HCT116 (cell line): ENCODE results near the gene NMRAL1. TPM values are rescaled to one million over a fixed set of nuclear protein-coding genes. Genes with fewer than 3 reads are reported as not detected.

Experiments used
- ATAC-seq: fragments of 200-7000 bp; cut with Tn5 transposase; 2 replicates; pipeline ENCODE4 v1.9.1; 2020; ENCODE audit warnings: mild to moderate bottlenecking, moderate library complexity
- BruUV-seq: library from RNA; stranded (reverse); fragments of 400-500 nt; replicated peaks from 2 replicates; lab custom pipeline; 2021; lab: Mats Ljungman, UMichigan
- CTCF ChIA-PET: fragments of 300-600 bp; sonication (Branson Sonifier 250); formaldehyde crosslinking; loops from one replicate; lab custom pipeline; 2021; ENCODE audit warnings: antibody characterized with exemption; lab: Charles Lee
- POLR2A ChIA-PET: fragments of 300-600, 350-600 bp; sonication (Branson Sonifier 250); formaldehyde crosslinking; loops from one replicate; lab custom pipeline; 2021; ENCODE audit warnings: antibody characterized with exemption; lab: Charles Lee
- RAD21 ChIA-PET, 2 experiments: fragments of 300-600 bp; sonication (Branson Sonifier 250); formaldehyde crosslinking; loops; one replicate each; lab custom pipeline; 2023; ENCODE audit warnings: low total read pairs in 2 of 2; ENCODE audit not compliant: uncharacterized antibody in 2 of 2, unreplicated experiment in 2 of 2, low non-redundant PET in 1 of 2; lab: Charles Lee
- DNase-seq: peaks from one replicate; pipeline ENCODE4 v3.0.0-alpha.2; 2010; ENCODE audit warnings: low read depth, low spot score
- H2AFZ ChIP-seq: fragments of 200-600 bp; shearing (Covaris generic), sonication (generic); 2 replicates; pipeline ENCODE4 v1.6.1; 2017; ENCODE audit warnings: low read depth, mixed run types, mixed read lengths, antibody characterized with exemption, low read length; ENCODE audit not compliant: poor library complexity, severe bottlenecking
- H3K27ac ChIP-seq: 2 replicates; pipeline ENCODE4 v1.5.1; 2012; ENCODE audit warnings: low read depth, low read length
- H3K27me3 ChIP-seq: fragments of 200-600 bp; sonication (generic); 2 replicates; pipeline ENCODE4 v1.6.1; 2016; ENCODE audit warnings: mixed run types, low read length, mixed read lengths; ENCODE audit not compliant: insufficient read depth
- H3K36me3 ChIP-seq, 2 experiments: fragments of 200-500 bp in 1 of 2; fragments of 200-600 bp in 1 of 2; sonication (Bioruptor generic) in 1 of 2; sonication (generic) in 1 of 2; 2 replicates each; pipeline versions ENCODE4 v1.5.1 to v1.6.1; 2014 to 2016; ENCODE audit warnings: low read length in 2 of 2, inconsistent platforms in 1 of 2, mixed read lengths in 1 of 2, mixed run types in 1 of 2; ENCODE audit not compliant: insufficient read depth in 2 of 2, control insufficient read depth in 1 of 2
- H3K4me1 ChIP-seq, 2 experiments: fragments of 200-600 bp in 1 of 2; sonication (generic) in 1 of 2; 2 replicates each; pipeline versions ENCODE4 v1.5.1 to v1.6.1; 2012 to 2017; ENCODE audit warnings: low read length in 2 of 2, inconsistent platforms in 1 of 2, mild to moderate bottlenecking in 1 of 2, mixed read lengths in 1 of 2, mixed run types in 1 of 2, moderate library complexity in 1 of 2; ENCODE audit not compliant: insufficient read depth in 2 of 2, control insufficient read depth in 1 of 2
- H3K4me2 ChIP-seq: fragments of 200-600 bp; sonication (generic); 2 replicates; pipeline ENCODE4 v1.6.1; 2017; ENCODE audit warnings: mixed run types, low read length, mixed read lengths
- H3K4me3 ChIP-seq, 2 experiments: fragments of 200-600 bp in 1 of 2; sonication (generic) in 1 of 2; replicated peaks in 1 of 2; 2 replicates each; pipeline ENCODE4 v1.5.1; 2011 to 2016; ENCODE audit warnings: low read length in 2 of 2, control low read depth in 1 of 2, low read depth in 1 of 2, mild to moderate bottlenecking in 1 of 2, mixed read lengths in 1 of 2, mixed run types in 1 of 2
- H3K79me2 ChIP-seq: fragments of 200-600 bp; sonication (generic); 2 replicates; pipeline ENCODE4 v1.6.1; 2017; ENCODE audit warnings: mild to moderate bottlenecking, mixed run types, low read length, moderate library complexity, mixed read lengths; ENCODE audit not compliant: insufficient read depth
- H3K9ac ChIP-seq: fragments of 200-600 bp; sonication (generic); 2 replicates; pipeline ENCODE4 v1.6.1; 2016; ENCODE audit warnings: low read length, mixed read lengths
- H3K9me2 ChIP-seq: fragments of 200-600 bp; sonication (generic), shearing (Covaris generic); 2 replicates; pipeline ENCODE4 v1.6.1; 2017; ENCODE audit warnings: mixed run types, mild to moderate bottlenecking, moderate library complexity; ENCODE audit not compliant: insufficient read depth
- H3K9me3 ChIP-seq, 2 experiments: fragments of 200-500 bp in 1 of 2; fragments of 200-600 bp in 1 of 2; sonication (Bioruptor generic) in 1 of 2; sonication (generic) in 1 of 2; 2 replicates each; pipeline ENCODE4 v1.6.1; 2014 to 2017; ENCODE audit warnings: low read length in 2 of 2, mixed read lengths in 2 of 2, inconsistent platforms in 1 of 2, low read depth in 1 of 2, mild to moderate bottlenecking in 1 of 2, mixed run types in 1 of 2, moderate library complexity in 1 of 2; ENCODE audit not compliant: control insufficient read depth in 1 of 2, insufficient read depth in 1 of 2
- H4K20me1 ChIP-seq: fragments of 200-600 bp; sonication (generic), shearing (Covaris generic); 2 replicates; pipeline ENCODE4 v1.6.1; 2017; ENCODE audit warnings: mixed run types, mild to moderate bottlenecking, moderate library complexity; ENCODE audit not compliant: insufficient read depth
- CEBPB ChIP-seq: IDR thresholded peaks from 2 replicates; pipeline ENCODE4 v1.6.1; 2012; ENCODE audit warnings: low read depth
- EGR1 ChIP-seq: IDR thresholded peaks from 2 replicates; pipeline ENCODE4 v1.6.1; 2012; ENCODE audit warnings: low read depth
- ELF1 ChIP-seq: IDR thresholded peaks from 2 replicates; pipeline ENCODE4 v1.6.1; 2012; ENCODE audit warnings: low read depth, borderline replicate concordance
- EZH2phosphoT487 ChIP-seq: fragments of 200-600 bp; IDR thresholded peaks from 2 replicates; pipeline ENCODE4 v1.6.1; 2018; ENCODE audit warnings: antibody characterized with exemption, borderline replicate concordance
- FOSL1 ChIP-seq: IDR thresholded peaks from 2 replicates; pipeline ENCODE4 v1.6.1; 2012; ENCODE audit warnings: low read depth
- POLR2A ChIP-seq: IDR thresholded peaks from 2 replicates; pipeline ENCODE4 v1.7.0; 2011; ENCODE audit warnings: borderline replicate concordance; ENCODE audit not compliant: insufficient read depth, insufficient read length; ENCODE audit errors: extremely low read depth
- SIN3A ChIP-seq: IDR thresholded peaks from 2 replicates; pipeline ENCODE4 v1.6.1; 2012; ENCODE audit warnings: low read depth
- SP1 ChIP-seq: IDR thresholded peaks from 2 replicates; pipeline ENCODE4 v1.6.1; 2012; ENCODE audit warnings: low read depth
- SRF ChIP-seq: IDR thresholded peaks from 2 replicates; pipeline ENCODE4 v1.6.1; 2012; ENCODE audit warnings: low read depth
- ZFX ChIP-seq: fragments of 450-650 bp; IDR thresholded peaks from 2 replicates; pipeline ENCODE4 v1.6.1; 2017
- ZNF274 ChIP-seq: fragments of 200-500 bp; sonication (Bioruptor generic); IDR thresholded peaks from 2 replicates; pipeline ENCODE4 v1.6.1; 2014; ENCODE audit warnings: mild to moderate bottlenecking, low read depth, low read length, inconsistent platforms
- intact Hi-C: fragments of 100-400 bp; cut with micrococcal nuclease; formaldehyde crosslinking; loops from 2 replicates; pipeline ENCODE4 v1.10.0; 2022
- total RNA-seq: library from RNA; stranded (reverse); gene quantifications from one replicate; pipeline ENCODE4 v1.2.1, GENCODE V29; 2021; ENCODE audit not compliant: unreplicated experiment
- TF ChIP-seq, protein P1 (sequence below): IDR thresholded peaks from 2 replicates; pipeline ENCODE4 v1.6.1; 2011; ENCODE audit warnings: mild to moderate bottlenecking, low read length, moderate library complexity; ENCODE audit not compliant: insufficient replicate concordance; ENCODE audit errors: extremely low read depth
- TF ChIP-seq, protein P2 (sequence below), 3 experiments: fragments of 200-600 bp in 1 of 3; sonication (generic) in 1 of 3; IDR thresholded peaks in 2 of 3; conservative IDR thresholded peaks in 1 of 3; 2 replicates each; pipeline ENCODE4 v1.5.1; 2012 to 2017; ENCODE audit warnings: low read depth in 2 of 3, low read length in 2 of 3, antibody characterized with exemption in 1 of 3, borderline replicate concordance in 1 of 3, control low read depth in 1 of 3, mild to moderate bottlenecking in 1 of 3, mixed read lengths in 1 of 3, mixed run types in 1 of 3, moderate library complexity in 1 of 3; ENCODE audit not compliant: insufficient read depth in 1 of 3
- TF ChIP-seq, protein P3 (sequence below): IDR thresholded peaks from 2 replicates; pipeline ENCODE4 v1.6.1; 2012

Gene NMRAL1
- total RNA-seq, 1 experiment from 2014 or later: 76.7 TPM

DNA sequence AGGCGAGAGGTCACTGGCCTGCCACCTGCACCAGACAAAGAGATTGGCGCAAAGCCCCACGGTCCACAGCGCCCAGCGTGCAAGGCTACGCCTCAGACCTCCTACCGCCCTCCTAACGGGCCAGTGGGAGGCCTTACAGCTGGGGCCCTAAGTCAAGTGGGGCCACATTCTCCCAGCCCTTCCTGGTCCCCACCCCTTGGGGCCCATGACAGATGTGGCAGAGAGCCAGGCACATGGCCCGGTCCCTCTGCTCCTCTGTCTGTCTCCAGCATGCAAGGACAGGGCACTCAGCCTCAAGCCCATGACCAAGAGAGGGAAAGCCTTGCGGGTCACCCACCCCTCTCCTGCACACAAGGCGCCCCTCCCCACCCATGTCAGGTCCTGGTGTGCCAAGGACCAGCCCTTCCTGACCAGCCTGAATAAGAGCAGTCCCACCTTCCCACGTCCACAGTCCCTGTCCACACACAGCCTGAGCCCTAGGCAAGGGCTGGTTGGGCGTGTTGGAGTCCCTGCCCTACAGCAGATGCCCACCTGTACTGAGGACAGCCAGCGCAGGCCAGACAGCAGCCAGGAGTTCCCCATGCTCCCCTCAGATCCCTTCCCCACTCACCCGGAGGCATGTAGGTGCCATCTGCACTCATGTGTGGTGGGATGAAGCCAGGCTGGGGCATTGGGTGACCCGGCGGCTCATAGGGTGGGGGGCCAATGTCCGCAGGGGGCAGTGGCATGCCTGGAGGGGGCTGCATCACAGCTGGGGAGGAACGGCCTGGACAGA lies 38.8 kb upstream of the NMRAL1 start:
- TF ChIP-seq EZH2phosphoT487 (no peak), SIN3A (no peak), EGR1 (no peak)
- TF ChIP-seq, protein P1, sequence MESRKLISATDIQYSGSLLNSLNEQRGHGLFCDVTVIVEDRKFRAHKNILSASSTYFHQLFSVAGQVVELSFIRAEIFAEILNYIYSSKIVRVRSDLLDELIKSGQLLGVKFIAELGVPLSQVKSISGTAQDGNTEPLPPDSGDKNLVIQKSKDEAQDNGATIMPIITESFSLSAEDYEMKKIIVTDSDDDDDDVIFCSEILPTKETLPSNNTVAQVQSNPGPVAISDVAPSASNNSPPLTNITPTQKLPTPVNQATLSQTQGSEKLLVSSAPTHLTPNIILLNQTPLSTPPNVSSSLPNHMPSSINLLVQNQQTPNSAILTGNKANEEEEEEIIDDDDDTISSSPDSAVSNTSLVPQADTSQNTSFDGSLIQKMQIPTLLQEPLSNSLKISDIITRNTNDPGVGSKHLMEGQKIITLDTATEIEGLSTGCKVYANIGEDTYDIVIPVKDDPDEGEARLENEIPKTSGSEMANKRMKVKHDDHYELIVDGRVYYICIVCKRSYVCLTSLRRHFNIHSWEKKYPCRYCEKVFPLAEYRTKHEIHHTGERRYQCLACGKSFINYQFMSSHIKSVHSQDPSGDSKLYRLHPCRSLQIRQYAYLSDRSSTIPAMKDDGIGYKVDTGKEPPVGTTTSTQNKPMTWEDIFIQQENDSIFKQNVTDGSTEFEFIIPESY: no peak
- TF ChIP-seq, all 23 proteins: peak for 0
- Histone ChIP-seq H4K20me1 (no peaks in the 10 kb centered on the region), H3K36me3 (peaks cover 19 to 25% of the 10 kb centered on the region in 2 experiments), H3K27me3 (no peaks in the 10 kb centered on the region), H3K9me2 (no peaks in the 10 kb centered on the region), H3K27ac (no peak overlapping the region), H3K9me3 (no peaks in the 10 kb centered on the region), H3K4me3 (no peak overlapping the region), H3K4me1 (no peaks in the 10 kb centered on the region), H3K79me2 (no peaks in the 10 kb centered on the region), H2AFZ (no peak overlapping the region), H3K4me2 (no peak overlapping the region), H3K9ac (no peak overlapping the region)
- no peak for ATAC-seq
- intact Hi-C loops: loop anchor here (10.0 kb wide), 1 partner anchor 142 kb away; no protein-coding TSS in a partner anchor
- no peak for DNase-seq
- ChIA-PET CTCF (no interaction called here), POLR2A (no interaction called here), RAD21 (no interaction called here)
- no TSS peak for BruUV-seq

DNA sequence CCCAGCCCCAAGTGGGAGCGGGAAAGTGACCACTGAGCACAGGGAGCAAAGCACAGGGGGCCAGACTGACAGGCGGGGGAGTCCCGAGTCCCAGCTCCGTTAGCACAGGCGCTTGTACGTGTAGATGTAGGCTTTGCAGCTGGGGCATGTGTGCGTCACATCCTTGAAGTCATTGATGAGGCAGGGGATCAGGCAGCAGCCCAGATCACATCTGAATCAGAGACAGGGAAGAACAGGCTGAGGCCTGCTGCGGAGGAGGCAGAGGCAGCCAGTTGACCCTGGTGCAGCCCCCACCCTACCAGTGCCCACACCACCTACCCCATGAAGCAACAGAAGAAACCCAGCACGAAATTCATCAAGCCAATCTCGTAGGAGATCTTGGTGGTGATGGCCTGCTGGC lies 38.0 kb upstream of the NMRAL1 start:
- H4K20me1 ChIP-seq: no peaks in the 10 kb centered on the region
- H3K9me3 ChIP-seq: no peaks in the 10 kb centered on the region
- H3K27ac ChIP-seq: no peak overlapping the region
- H3K9ac ChIP-seq: no peak overlapping the region
- RAD21 ChIA-PET: no interaction called here
- H3K9me2 ChIP-seq: no peaks in the 10 kb centered on the region
- POLR2A ChIA-PET: no interaction called here
- ATAC-seq (no peak), DNase-seq (no peak)
- peaks cover 26 to 33% of the 10 kb centered on the region in 2 experiments for H3K36me3 ChIP-seq
- no peak overlapping the region for H3K4me3 ChIP-seq
- CTCF ChIA-PET: no interaction called here
- intact Hi-C loops: loop anchor here (10.0 kb wide), 1 partner anchor 142 kb away; no protein-coding TSS in a partner anchor
- H3K4me2 ChIP-seq: no peak overlapping the region
- H3K79me2 ChIP-seq: no peaks in the 10 kb centered on the region; the same call in 1 of the 2 replicates
- H2AFZ ChIP-seq: no peak overlapping the region
- no TSS peak for BruUV-seq
- H3K27me3 ChIP-seq: no peaks in the 10 kb centered on the region
- H3K4me1 ChIP-seq: no peaks in the 10 kb centered on the region
- TF ChIP-seq, protein P2, sequence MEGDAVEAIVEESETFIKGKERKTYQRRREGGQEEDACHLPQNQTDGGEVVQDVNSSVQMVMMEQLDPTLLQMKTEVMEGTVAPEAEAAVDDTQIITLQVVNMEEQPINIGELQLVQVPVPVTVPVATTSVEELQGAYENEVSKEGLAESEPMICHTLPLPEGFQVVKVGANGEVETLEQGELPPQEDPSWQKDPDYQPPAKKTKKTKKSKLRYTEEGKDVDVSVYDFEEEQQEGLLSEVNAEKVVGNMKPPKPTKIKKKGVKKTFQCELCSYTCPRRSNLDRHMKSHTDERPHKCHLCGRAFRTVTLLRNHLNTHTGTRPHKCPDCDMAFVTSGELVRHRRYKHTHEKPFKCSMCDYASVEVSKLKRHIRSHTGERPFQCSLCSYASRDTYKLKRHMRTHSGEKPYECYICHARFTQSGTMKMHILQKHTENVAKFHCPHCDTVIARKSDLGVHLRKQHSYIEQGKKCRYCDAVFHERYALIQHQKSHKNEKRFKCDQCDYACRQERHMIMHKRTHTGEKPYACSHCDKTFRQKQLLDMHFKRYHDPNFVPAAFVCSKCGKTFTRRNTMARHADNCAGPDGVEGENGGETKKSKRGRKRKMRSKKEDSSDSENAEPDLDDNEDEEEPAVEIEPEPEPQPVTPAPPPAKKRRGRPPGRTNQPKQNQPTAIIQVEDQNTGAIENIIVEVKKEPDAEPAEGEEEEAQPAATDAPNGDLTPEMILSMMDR (IDR thresholded peaks at IDR 0.05 in 2 of 3, conservative IDR thresholded peaks at IDR 0.05 in 1 of 3; ENCODE audit: borderline replicate concordance in 1 of 3, insufficient read depth in 1 of 3, low read depth in 2 of 3, low read length in 2 of 3): no peak
- TF ChIP-seq ELF1 (no peak), SP1 (no peak), POLR2A (no peak), ZNF274 (no peak), SRF (no peak), ZFX (no peak), CEBPB (no peak), FOSL1 (no peak)
- TF ChIP-seq, protein P1: no peak
- TF ChIP-seq, protein P3, sequence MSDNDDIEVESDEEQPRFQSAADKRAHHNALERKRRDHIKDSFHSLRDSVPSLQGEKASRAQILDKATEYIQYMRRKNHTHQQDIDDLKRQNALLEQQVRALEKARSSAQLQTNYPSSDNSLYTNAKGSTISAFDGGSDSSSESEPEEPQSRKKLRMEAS: no peak
